DMS153 treated with DMSO at 0.1 percent for 48 hours (cell line): Measurements from ENCODE around the gene TIAM1.

Experiments
- DNase-seq: peaks from one replicate; lab custom pipeline; 2025; ENCODE audit not compliant: unreplicated experiment; lab: John Stamatoyannopoulos, UW

TIAM1 gene

DNA sequence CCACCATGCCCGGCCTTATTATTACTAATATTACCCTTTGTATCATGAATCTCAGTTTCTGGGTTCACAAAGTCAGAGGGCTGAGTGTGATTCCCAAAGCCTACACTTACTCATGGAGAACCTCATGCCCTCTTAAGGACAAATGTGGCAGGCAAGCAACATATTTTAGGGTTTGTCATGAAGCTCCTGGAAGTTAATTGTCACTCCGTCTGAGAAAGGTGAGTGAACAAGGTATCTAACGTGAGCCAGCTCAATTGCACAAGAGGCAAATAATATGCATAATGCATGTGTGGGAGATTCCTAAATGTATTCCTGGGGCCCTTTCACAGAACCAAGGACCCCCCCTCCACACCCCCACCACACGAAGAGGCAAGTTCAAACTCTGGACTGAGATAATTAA, 10.1 kb upstream of the TIAM1 start:
- no peak for DNase-seq

DNA sequence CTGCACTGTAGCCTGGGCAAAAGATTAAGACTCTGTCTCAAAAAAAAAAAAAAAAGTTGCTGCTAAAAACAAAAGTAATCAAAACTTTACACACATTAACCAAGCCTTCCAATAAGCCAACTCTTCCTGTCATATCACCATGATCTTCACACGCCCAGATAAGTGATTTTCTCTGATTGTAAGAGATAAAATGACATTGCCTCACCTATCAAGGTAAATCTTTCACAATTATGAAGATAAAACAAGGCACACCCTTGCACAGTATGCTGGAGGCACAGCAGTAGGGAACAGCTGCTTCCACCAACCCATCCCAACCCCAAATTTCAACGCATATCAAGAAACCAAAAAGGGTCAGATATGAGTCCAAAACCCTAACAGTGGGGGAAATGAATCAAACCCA, 8.8 kb upstream of the TIAM1 start:
- DNase-seq = no peak

DNA sequence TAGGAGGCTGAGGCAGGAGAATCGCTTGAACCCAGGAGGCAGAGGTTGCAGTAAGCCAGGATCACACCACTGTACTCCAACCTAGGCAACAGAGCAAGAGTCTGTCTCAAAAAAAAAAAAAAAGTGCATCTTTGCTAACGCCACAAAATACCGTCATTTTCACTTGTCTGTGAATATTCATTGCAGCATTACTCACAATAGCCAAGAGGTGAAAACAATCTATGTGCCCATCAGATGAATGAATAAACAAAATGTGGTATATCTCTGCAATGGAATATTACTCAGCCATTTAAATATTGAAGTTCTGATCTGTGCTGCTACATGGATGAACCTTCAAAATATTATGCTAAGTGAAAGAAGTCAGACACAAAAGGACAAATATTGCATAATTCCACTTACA, 7.9 kb upstream of the TIAM1 start:
- no peak for DNase-seq

DNA sequence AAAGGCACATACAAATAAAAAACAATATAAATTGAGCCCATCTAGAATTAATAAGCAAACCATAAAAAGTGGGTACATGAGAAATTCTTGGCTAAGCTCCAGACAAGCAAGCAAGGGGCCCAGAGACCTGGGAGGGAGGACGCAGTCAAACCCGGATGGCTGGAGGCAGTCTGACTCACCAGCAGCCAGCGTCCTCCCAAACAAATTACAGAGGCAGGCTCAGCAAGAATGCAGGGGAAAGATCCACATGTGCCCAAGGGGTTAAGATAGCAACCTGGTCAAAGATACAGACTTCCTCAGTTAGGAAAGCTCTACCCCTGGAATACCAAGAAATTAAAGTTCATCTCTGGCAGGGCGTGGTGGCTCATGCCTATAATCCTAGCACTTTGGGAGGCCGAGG, 7.4 kb upstream of the TIAM1 start:
- DNase-seq = no peak

DNA sequence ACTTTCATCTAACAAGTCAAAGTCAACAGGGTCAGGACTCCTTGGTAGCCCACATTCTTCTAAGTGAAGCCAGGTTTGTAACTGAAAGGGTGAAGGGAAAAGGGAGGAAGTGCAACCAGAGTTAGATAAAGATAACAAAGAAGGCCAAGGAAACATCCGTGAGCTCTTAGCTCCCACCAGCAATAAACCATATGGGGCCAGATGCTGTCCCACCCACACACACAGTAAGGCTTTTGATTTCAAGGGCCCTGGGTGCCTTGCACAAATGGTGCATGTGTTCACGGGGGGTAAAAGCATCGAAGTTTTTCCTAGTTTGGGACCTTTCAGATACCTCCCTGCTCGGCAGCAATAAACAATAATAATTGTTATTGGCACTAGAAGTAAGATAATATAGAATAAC, 5.1 kb upstream of the TIAM1 start:
- no peak for DNase-seq

DNA sequence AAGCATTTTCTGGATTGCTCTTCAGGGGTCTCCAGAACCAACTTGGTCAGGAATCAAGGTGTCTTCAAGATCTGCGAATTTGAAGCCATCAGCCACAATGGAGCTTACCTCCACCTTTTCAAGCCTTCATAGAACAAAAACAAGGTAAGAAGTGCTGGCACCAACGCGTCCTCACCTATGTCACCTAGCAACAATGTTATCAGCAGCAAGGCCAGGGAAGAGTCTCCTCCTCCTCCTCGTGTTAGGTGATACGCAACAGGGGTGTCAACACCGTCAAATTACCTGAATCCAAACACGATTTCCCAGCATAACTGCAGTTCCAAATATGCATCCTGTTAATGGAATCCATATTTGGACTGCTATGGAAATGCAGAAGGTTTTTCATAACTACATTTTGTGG, 4.1 kb upstream of the TIAM1 start:
- DNase-seq = no peak

DNA sequence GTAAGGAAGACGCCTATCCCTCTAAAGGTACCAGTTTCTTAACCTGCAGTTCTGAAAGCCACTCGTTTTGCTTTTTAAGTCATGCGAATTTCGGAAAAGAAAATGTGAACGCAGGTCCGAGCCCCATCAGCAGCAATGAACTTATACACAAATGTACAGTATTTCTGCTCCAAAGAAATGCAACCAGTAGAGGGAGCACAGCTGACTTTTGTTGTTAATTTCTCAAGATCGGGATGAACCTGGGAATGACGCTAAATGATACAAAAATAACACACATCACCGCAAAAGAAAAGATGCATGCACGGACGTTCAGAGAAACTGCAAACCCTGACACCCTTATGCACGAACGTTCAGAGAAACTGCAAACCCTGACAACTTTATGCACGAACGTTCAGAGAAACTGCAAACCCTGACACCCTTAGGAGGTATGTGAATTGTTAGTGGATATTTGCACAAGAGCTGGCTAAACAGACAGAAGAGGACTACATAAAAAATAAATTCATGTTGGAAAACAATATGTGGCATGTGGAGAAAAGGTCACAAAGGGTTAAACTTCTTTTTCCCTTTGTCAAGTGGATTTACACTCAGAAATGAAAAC, 3.5 kb upstream of the TIAM1 start:
- DNase-seq = no peak

DNA sequence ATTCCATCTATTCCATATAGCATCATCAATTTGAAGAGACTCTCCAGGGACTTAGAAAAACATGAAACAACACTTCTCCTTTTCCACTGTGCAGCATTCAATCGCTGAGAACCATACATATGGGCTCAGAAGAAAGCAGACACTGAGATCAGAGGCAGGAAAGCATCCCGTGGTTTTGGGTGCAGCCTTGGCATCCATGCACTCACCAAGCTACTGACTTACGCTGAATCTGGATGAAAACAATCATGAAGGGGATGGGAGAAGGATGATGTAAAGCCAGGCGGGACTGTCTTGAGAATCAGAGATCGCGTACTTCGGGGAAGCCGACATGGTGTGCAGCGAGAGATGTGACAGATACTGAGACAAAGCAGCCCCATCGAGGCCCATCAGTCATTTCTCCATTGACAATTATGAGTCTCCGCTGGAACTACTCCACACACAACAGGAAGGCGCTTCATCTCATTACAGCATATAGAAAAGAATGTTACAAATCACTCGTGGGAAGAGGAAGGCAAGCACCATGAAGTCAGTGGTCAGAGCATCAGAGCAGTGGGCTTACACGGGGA, 2.3 kb upstream of the TIAM1 start:
- no peak for DNase-seq

DNA sequence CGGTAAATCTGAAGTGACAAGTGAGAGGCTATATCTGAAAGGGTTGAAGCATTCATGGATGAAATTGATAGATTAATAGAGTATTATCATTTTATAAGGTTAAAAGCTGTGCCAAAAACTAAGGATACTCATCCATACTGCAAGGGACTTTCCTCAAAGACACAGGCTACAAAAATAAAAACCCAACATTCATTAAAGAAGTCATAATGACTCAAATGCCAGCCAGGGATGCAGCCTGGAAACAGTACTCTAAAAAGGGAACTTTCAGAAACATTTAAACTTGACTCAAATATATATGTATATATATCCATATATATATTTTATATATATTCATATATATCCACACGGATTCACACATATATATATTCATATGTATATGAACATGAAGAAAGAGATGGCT, 1.1 kb upstream of the TIAM1 start:
- no peak for DNase-seq

DNA sequence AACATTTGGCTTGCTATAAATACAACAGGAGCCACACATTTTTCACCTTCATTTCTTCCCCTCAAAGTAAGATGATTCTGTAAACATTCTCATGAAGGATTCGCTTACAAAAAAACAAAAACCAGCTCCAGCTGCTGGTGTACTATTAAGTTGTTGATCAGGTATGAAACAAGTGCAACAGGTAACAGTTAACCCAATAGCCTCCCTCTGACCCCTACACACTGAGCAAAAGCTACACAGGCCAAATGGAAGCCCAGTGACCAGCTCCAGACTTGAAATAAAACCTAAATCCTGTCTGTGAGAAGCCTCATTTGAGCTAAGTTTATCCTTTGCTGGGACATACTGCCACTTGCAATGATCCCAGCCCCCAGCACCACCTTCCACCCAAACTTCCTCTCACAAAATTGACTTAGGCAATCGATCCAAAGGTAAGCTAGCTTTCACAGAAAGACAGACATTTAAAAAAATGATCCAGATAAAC, 991 bp downstream of the TIAM1 start:
- DNase-seq = no peak

DNA sequence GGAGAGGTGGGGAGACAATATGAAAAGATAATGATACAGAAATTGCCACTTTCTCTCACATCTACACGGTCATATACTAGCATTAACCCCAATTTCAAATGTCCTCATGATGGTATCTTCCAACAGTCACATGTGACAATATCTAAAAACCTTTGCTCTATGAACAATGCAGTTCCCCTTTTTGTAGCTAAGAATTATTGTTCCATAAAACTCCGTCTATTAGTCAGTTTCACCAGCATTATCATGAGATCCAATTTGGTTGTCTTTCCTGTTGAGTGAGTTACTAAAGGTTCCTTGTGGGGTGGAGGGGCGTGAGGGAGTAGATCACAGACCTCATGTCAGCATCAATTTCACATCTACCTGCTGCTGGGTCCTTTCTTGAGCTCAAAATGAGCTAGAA, 1.7 kb downstream of the TIAM1 start:
- DNase-seq = no peak

DNA sequence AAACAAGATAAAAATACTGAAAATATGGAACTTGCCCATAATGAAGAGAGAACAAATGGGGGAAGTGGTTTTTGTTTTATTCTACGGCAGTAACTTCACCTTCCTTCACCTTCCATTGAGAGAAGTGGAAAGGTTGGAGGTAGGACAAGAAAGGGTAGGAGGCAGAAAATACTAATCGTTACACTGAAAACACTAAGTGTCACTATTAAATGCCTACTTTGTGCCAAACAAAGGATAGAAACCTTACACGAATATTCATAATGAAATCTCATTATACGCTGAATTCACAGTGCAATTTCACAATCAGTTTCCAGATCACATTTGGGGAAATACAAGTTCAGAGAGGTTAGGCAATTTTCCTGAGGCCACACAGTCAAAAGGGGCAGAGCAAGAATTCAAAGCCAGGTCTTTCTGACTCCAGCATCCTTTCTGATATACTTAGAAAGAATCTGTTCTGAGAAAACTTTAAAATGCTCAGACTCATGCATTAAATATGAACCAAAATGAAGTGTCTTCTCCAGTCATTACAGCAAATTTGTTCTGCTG, 3.0 kb downstream of the TIAM1 start:
- no peak for DNase-seq

DNA sequence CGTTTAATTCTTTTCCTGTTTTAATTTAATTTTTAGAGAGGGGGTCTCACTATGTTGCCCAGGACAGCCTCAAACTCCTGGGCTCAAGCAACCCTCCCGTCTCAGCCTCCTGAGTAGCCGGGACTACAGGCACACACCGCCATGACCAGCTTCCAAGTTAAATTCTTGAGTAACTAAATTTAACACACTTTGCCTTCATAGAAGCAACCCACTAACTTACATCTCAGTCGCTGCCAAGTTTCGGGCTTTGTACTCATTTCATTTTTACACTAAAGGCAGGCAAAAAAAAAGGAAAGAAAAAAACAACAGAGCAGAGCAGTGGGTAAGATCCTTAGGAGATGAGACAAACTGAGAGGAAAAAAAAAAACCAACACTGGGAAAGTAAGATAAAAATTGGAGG, 3.5 kb downstream of the TIAM1 start:
- no peak for DNase-seq

DNA sequence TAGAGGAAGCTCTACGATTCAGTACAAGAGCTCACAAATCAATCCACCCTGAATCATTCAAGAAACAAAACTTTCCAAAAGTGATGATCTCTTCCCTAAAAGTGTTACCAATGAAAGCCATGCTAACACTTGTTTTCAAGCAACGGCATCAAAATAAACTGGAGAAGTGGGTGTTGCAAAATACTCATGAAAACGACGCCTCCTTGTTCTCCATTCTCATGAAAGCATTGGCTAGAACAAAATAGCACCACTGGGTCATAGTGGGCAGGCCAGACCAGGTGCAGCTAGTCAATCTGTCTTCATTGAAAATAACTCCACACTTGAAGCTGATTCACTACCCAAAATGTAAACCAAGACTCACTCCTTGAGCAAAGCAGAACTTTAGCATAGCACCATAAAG, 4.3 kb downstream of the TIAM1 start:
- DNase-seq = no peak

DNA sequence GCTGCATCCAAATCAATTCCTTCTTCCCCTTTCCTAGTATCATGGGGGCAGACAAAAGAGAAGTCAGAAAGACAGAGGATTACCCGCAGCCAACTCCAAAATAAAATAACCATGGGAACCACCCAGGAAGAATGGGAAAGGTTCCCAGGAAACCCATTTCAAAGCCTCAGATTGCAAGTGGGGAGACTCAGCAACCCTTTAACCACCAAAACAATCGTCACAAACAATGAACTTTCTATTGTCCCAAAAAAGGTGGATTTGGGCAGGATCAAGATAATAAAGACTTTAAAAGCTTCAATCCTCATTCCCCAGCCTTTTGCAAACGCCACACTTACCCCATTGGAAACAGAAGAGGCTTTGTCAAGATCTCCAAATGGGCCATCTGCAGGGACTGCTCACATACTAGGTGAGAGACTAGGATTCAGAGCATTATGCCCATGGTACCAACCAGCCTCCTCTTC, 5.1 kb downstream of the TIAM1 start:
- no peak for DNase-seq

DNA sequence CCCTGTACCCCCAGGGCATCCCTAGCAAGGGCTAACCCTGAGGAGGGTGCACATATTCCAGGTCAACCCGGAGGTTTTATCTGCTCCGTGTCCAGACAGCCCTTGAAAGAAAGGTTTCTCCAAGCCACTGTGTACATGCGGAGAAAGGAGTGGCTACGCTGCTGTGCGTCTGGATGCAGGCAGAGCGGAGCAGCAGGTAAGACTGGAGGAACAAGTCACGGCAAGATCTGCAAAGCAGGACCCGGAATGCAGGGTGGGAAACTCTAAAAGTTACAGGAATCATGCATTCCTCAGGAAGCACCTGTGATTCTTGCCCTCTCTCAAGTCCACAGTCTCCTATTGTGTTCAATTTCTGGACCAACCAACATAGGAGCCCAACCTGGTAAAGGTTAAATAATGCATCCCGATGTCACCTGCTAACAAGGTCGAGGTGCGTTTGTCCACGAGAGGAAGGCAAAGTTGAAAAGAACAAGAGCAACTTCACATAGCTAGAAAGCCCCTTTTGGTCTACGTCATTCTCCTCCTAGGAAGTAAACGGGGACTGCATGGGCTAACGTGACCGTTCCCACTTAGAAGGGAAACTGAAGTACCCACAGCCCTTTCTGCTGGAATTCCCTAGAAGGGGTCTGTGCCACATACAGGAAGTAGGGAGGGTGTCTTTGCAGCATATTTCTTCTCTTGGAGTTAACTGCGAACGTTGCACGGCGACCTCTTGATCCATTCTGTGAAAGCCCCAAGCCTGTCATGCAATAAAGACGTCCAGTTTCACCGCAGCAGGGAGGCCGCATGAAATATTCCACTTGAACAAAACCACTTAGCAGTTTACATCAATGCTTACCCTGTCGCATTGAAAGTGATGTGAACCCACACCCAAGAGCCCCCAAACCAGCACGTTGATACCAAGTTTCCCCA, 5.8 kb downstream of the TIAM1 start:
- DNase-seq = no peak

DNA sequence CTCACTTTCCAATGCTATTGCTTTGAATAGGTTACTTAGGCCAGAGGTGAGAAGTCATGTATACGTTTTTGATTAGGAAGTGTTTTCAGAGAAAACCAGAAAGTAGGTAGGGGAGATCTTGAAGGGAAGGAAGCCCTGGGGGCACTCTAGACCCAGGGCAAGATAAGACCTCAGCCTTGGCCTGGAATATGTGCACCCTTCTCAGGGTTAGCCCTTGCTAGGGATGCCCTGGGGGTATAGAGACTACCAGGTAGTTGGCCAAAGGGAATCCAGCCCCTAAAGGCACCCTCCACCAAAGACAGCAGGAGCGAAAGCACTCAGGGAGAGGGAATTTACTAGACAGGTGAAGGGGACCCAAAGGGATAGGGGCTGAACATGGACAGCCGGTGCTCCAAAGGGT, 7.0 kb downstream of the TIAM1 start:
- DNase-seq = no peak

DNA sequence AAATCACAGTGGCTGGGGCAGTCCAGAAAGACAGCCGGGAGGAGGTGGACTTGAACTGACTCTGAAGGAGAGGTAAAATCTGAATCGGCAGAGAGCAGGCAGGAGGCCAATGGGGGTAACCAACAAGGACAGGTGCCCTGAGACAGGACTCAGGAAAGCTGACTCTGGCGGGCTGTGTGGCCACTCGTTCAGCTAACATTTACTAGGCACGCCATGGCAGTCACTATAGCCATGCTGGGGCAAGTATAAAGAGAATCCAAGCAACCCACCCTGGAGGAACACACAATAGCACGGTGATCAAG, 7.4 kb downstream of the TIAM1 start:
- no peak for DNase-seq

DNA sequence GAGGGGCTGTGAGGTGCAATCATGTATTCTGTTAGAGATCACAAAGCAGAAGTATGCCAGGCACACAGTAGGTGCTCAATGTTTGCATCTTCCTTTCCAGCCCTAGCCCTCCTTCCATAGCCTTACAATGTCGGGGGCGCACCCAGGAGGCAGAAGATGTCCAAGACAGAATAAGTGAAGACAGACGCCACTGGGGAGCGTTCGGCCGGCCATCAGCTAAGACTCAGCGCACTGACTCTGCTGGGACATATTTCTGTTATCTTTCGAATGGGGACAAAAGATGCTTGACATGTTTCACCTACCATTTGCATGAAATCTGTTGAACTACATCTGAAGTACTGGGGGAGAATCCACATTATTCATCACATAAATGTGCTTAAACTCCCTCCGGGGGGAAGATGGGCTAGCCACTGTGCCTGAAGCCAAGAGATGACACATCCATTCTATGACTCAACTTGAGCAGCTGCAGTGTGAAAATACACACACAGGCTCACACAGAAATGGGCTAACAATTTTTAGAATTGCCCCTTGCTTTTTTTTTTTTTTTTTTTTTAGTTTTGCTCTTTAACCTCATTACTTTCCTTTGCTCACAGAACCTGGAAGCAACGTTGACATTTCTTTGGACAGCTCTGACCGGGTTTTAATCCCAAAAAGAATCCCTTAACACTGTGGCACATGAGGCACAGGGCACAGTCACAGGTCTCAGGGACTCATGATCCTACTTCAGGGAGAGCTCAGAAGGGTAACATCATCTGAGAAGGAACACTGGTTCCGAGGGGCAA, 7.9 kb downstream of the TIAM1 start:
- no peak for DNase-seq

DNA sequence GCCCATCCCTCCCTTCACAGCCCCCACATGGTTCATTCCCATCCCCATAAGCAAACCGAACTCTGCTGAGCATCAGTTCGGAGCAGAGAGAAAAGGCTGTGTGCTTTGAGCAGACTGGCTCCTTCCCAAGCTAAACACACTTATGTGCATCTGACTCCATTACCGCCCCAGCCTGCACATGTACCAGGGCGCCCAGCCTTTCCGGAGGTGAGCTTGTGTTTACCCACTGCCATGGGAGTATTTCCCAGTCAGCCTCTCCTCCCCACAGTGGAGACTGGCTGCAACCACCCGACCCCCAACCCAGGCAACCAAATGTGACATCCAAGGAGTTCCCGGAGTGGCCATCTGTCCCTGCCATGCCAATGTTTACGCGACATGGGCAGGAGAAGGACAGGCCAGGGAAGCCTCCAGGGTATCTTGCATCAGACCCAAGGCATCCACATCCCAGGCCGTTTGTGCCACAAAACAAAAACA, 9.4 kb downstream of the TIAM1 start:
- peak; percentile 81 for DNase-seq

DNA sequence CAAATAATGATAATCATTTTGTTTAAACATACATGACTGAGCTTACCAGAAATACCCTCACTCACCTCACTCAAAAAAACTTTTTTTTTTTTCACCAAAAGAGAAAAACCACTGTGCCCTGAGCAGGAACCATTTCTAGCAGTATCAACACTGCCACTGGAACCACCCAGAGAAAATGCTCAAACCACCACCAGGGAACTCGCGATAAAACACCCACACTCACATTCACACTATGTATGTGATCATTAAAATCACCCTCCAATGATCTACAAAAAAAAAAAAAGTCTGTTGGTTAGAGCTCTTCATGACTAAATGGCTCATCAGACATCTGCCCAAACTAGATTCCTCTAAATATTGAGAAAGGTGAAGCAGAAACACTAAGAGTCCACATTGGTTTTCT, 11.5 kb downstream of the TIAM1 start:
- no peak for DNase-seq
